HG03139 (cell line): Measurements from ENCODE around the gene CRACDL.

Experiments
- ATAC-seq: cut with Tn5 transposase; IDR thresholded peaks from one replicate; pipeline ENCODE4 v1.9.1; 2021; ENCODE audit not compliant: unreplicated experiment

CRACDL gene

GRCh38 chr2:98805412-98806171 is 130.4 kb downstream of the CRACDL start:
- no peak for ATAC-seq

GRCh38 chr2:98804736-98805135 is 131.3 kb downstream of the CRACDL start:
- ATAC-seq, result no peak

GRCh38 chr2:98804265-98804650 is 131.8 kb downstream of the CRACDL start:
- ATAC-seq, result no peak

- no peak for ATAC-seq
Measured at GRCh38 chr2:98803405-98804264, 132.4 kb downstream of the CRACDL start.

GRCh38 chr2:98802344-98802743 is 133.7 kb downstream of the CRACDL start:
- ATAC-seq, result no peak

- no peak for ATAC-seq
Measured at GRCh38 chr2:98801921-98802321, 134.1 kb downstream of the CRACDL start.

- no peak for ATAC-seq
Measured at GRCh38 chr2:98801286-98801685, 134.7 kb downstream of the CRACDL start.

- ATAC-seq, result no peak
Measured at GRCh38 chr2:98800330-98801064, 135.5 kb downstream of the CRACDL start.

- no peak for ATAC-seq
Measured at GRCh38 chr2:98799375-98800329, 136.4 kb downstream of the CRACDL start.

- ATAC-seq, result no peak
Measured at GRCh38 chr2:98796775-98797544, 139.1 kb downstream of the CRACDL start.

GRCh38 chr2:98795891-98796676 is 139.9 kb downstream of the CRACDL start:
- ATAC-seq, result no peak

- ATAC-seq, result no peak
Measured at GRCh38 chr2:98793897-98794830, 141.9 kb downstream of the CRACDL start.

GRCh38 chr2:98793275-98793674 is 142.8 kb downstream of the CRACDL start:
- ATAC-seq, result no peak

- ATAC-seq, result no peak
Measured at GRCh38 chr2:98790221-98790620, 145.8 kb downstream of the CRACDL start.

- ATAC-seq, result no peak
Measured at GRCh38 chr2:98787700-98788099, 148.3 kb downstream of the CRACDL start.

- ATAC-seq, result no peak
Measured at GRCh38 chr2:98786179-98786578, 149.8 kb downstream of the CRACDL start.

GRCh38 chr2:98782570-98782969 is 153.5 kb downstream of the CRACDL start:
- ATAC-seq, result no peak

GRCh38 chr2:98781822-98782221 is 154.2 kb downstream of the CRACDL start:
- ATAC-seq, result no peak
